Fibroblast of villous mesenchyme (primary cell): ENCODE results near the gene DNAJC16. TPM values are rescaled to one million over a fixed set of nuclear protein-coding genes. Genes with fewer than 3 reads are reported as not detected.
"Not testable (repeated sequence)": the region's sequence is repeated elsewhere in the genome, so short reads cannot be mapped to it uniquely, and the experiment has no call there.

Experiments used
- DNase-seq: peaks from one replicate; pipeline ENCODE4 v3.0.0-alpha.2; 2010; ENCODE audit warnings: low read depth
- H3K4me3 ChIP-seq: 2 replicates; pipeline ENCODE4 v1.5.1; 2011; ENCODE audit warnings: low read depth, mild to moderate bottlenecking, low read length
- CTCF ChIP-seq: IDR thresholded peaks from 2 replicates; pipeline ENCODE4 v1.5.1; 2012; ENCODE audit warnings: low read depth, mild to moderate bottlenecking, low read length; ENCODE audit not compliant: insufficient read depth
- total RNA-seq: library from RNA; depleted of rRNA; stranded (reverse); fragments of >200 nt; gene quantifications from 2 replicates; pipeline ENCODE4 v1.2.3, GENCODE V29; 2012

The DNAJC16 gene
- total RNA-seq, 1 donor, result 27.2 TPM

DNA sequence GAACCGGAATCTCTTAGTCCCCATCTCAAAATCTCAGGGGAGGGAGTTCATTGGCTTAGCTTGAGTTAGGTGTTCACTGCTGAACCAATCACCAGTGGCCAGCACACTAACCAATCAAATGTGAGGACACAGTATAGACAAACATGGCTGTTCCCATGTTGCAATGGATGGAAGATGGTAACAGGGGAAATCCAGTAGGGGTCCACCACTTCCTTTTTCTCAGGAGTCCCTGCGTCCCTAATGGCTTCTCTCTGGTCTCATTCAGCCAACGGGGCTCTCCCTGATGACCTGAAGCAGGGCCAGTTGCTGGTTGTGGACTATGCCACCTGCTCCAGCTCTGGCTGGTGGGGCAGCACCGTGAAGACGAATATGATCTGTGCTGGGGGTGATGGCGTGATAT is 41.0 kb upstream of the DNAJC16 start:
- TF ChIP-seq CTCF, result no peak
- H3K4me3 ChIP-seq, result no peak overlapping the region
- no peak for DNase-seq

GRCh38 chr1:15486844-15487610 is 39.6 kb upstream of the DNAJC16 start:
- H3K4me3 ChIP-seq, DNase-seq: not testable (repeated sequence)

DNA sequence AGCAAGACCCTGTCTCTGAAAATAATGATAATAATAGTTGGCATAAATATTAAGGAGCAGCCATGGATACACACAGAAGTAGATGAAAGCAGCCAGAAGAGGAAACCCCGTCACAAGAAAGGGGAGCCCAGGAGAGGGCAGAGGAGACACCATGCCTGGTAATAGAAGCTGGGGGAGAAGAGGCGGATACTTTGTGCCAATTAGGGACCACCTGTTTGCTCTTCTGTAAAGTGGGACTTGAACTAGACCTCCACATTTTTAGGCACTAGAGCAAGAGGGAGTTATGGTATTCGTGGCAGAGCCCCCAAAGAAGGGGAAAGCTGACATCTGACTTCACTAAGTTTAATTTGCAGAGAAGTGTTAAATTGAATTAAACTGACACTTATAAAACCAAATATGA is 38.3 kb upstream of the DNAJC16 start:
- no peak overlapping the region for H3K4me3 ChIP-seq
- TF ChIP-seq CTCF, result no peak
- no peak for DNase-seq

- DNase-seq, result no peak
- no peak overlapping the region for H3K4me3 ChIP-seq
- no peak for TF ChIP-seq CTCF
Observed at GRCh38 chr1:15489052-15489736, 37.5 kb upstream of the DNAJC16 start.

DNA sequence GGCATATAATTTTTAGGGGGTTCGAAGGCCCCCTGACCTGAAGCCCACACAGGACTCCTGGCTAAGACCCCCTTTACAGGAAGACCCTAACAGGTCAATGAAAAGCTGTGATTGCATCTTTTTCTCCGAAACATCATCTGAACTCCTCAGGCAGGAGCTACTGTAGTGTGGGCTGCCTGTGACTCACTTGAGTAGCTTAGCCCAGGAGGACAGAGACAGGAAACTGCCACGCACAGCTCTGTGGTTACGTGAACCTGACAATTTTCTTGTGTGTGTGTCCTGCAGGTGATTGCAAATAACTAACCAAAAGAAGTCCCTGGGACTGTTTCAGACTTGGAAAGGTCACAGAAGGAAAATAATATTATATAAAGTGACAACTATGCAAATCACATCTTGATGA is 35.6 kb upstream of the DNAJC16 start:
- DNase-seq, H3K4me3 ChIP-seq: not testable (repeated sequence)

GRCh38 chr1:15492596-15492995 is 34.1 kb upstream of the DNAJC16 start:
- no peak for TF ChIP-seq CTCF
- no peak for DNase-seq
- no peak overlapping the region for H3K4me3 ChIP-seq

DNA sequence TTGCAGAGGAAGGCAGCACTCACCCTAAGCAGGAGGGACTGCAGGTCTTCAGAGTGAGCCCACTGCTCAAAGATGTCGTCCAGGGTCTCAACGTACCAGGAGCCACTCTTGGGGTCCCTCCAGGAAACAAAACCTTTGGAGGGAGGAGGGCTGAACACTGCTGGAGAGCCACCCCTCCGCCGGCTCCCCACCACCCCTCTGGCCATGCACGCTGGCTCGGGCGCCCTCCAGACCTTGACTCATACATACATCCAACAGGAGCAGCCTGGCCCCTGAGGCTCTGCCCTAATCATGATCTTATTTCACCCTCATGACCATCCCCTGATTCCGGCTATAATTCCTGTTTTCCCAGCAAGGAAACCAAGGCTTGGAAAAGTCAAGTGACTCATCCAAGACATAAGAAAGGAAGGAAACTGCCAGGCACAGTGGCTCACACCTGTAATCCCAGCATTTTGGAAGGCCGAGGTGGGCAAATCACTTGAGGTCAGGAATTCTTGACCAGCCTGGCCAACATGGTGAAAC is 32.7 kb upstream of the DNAJC16 start:
- TF ChIP-seq CTCF, result no peak
- H3K4me3 ChIP-seq, result no peak overlapping the region
- DNase-seq, result no peak
